HepG2 (cell line): ENCODE data around the gene CHKA. TPM values are rescaled to one million over a fixed set of nuclear protein-coding genes. Genes with fewer than 3 reads are reported as not detected.

Experiments used
- AKAP8 ChIP-seq: sonication (generic); formaldehyde crosslinking; IDR thresholded peaks from 2 replicates; pipeline ENCODE4 v1.5.1; 2020; ENCODE audit warnings: mild to moderate bottlenecking, missing genetic modification reagents
- ASH2L ChIP-seq: fragments of 300-600, 200-600 bp; sonication (generic); IDR thresholded peaks from 2 replicates; pipeline ENCODE4 v1.7.0; 2017; ENCODE audit warnings: low read depth, mild to moderate bottlenecking, moderate library complexity, mixed read lengths, low read length; ENCODE audit not compliant: insufficient read length
- DR1 ChIP-seq: sonication (generic); formaldehyde crosslinking; IDR thresholded peaks from 2 replicates; pipeline ENCODE4 v1.8.0; 2021; ENCODE audit warnings: mild to moderate bottlenecking, missing genetic modification reagents, inconsistent platforms
- HDAC1 ChIP-seq: sonication (generic); formaldehyde crosslinking; IDR thresholded peaks from 2 replicates; pipeline ENCODE4 v1.5.1; 2020; ENCODE audit warnings: mild to moderate bottlenecking, missing genetic modification reagents
- HDAC6 ChIP-seq: fragments of 200-600 bp; sonication (generic); IDR thresholded peaks from 2 replicates; pipeline ENCODE4 v1.7.0; 2017; ENCODE audit warnings: mild to moderate bottlenecking, antibody characterized with exemption, low read length, low read depth
- HNRNPLL ChIP-seq: fragments of 200-400 bp; formaldehyde crosslinking; IDR thresholded peaks from 2 replicates; pipeline ENCODE4 v1.6.1; 2017; ENCODE audit warnings: mild to moderate bottlenecking, low read depth, low read length; ENCODE audit not compliant: poor library complexity, severe bottlenecking
- MAF1 ChIP-seq: sonication (generic); formaldehyde crosslinking; IDR thresholded peaks from 2 replicates; pipeline ENCODE4 v1.5.0; 2020; ENCODE audit warnings: missing genetic modification reagents, borderline replicate concordance
- RFX1 ChIP-seq: fragments of 450-650 bp; IDR thresholded peaks from 2 replicates; pipeline ENCODE4 v1.6.1; 2017
- SALL1 ChIP-seq: sonication (generic); formaldehyde crosslinking; IDR thresholded peaks from 2 replicates; pipeline ENCODE4 v1.8.0; 2022; ENCODE audit warnings: mild to moderate bottlenecking, missing genetic modification reagents
- YEATS2 ChIP-seq: sonication (generic); formaldehyde crosslinking; IDR thresholded peaks from 2 replicates; pipeline ENCODE4 v1.4.0; 2020; ENCODE audit warnings: missing genetic modification reagents, borderline replicate concordance
- ZNF547 ChIP-seq: sonication (generic); formaldehyde crosslinking; IDR thresholded peaks from 2 replicates; pipeline ENCODE4 v1.5.1; 2020; ENCODE audit warnings: mild to moderate bottlenecking, missing genetic modification reagents
- polyA plus RNA-seq, 8 experiments: library from polyadenylated mRNA; depleted of rRNA in 3 of 8; stranded (reverse) in 7 of 8; unstranded in 1 of 8; fragments of >200 nt; fragmentation: Illumina TruSeq in 4 of 8; extraction: Trizol in 4 of 8; gene quantifications; 2 replicates each; pipeline versions ENCODE4 v1.2.1 to v1.2.3, GENCODE V29; 2011 to 2016; ENCODE audit warnings: low read depth in 4 of 8, missing spikeins in 1 of 8, mixed read lengths in 1 of 8; ENCODE audit not compliant: insufficient read depth in 1 of 8
- total RNA-seq, 5 experiments: library from RNA; depleted of rRNA; stranded (reverse); fragments of >200 nt; fragmentation: Illumina TruSeq; extraction: Trizol; gene quantifications; 2 replicates each; pipeline ENCODE4 v1.2.3, GENCODE V29; 2016; ENCODE audit warnings: low read depth in 1 of 5
- TF ChIP-seq, protein P1 (sequence below): sonication (generic); formaldehyde crosslinking; IDR thresholded peaks from 2 replicates; pipeline ENCODE4 v1.4.0; 2020; ENCODE audit warnings: low read depth, mild to moderate bottlenecking, missing genetic modification reagents
- TF ChIP-seq, protein P2 (sequence below): sonication (generic); formaldehyde crosslinking; IDR thresholded peaks from 2 replicates; pipeline ENCODE4 v1.8.1; 2023; ENCODE audit warnings: mild to moderate bottlenecking, missing genetic modification reagents
- TF ChIP-seq, protein P3 (sequence below): sonication (generic); formaldehyde crosslinking; IDR thresholded peaks from 2 replicates; pipeline ENCODE4 v1.4.0; 2020; ENCODE audit warnings: missing genetic modification reagents
- TF ChIP-seq, protein P4 (sequence below): sonication (generic); formaldehyde crosslinking; IDR thresholded peaks from 2 replicates; pipeline ENCODE4 v1.4.0; 2020; ENCODE audit warnings: low read depth, mild to moderate bottlenecking, missing genetic modification reagents
- TF ChIP-seq, protein P5 (sequence below): IDR thresholded peaks from 2 replicates; pipeline ENCODE4 v1.6.1; 2016; ENCODE audit warnings: missing genetic modification reagents, missing compliant biosample characterization
- TF ChIP-seq, protein P6 (sequence below): sonication (generic); formaldehyde crosslinking; IDR thresholded peaks from 2 replicates; pipeline ENCODE4 v1.4.0; 2020; ENCODE audit warnings: missing genetic modification reagents, mild to moderate bottlenecking, borderline replicate concordance

Gene CHKA
- total and polyA plus RNA-seq, 2 of the 13 experiments (the other 11 are each of a cell fraction or from before 2014, with no cell fraction given), result 71.6 to 92.7 TPM

DNA sequence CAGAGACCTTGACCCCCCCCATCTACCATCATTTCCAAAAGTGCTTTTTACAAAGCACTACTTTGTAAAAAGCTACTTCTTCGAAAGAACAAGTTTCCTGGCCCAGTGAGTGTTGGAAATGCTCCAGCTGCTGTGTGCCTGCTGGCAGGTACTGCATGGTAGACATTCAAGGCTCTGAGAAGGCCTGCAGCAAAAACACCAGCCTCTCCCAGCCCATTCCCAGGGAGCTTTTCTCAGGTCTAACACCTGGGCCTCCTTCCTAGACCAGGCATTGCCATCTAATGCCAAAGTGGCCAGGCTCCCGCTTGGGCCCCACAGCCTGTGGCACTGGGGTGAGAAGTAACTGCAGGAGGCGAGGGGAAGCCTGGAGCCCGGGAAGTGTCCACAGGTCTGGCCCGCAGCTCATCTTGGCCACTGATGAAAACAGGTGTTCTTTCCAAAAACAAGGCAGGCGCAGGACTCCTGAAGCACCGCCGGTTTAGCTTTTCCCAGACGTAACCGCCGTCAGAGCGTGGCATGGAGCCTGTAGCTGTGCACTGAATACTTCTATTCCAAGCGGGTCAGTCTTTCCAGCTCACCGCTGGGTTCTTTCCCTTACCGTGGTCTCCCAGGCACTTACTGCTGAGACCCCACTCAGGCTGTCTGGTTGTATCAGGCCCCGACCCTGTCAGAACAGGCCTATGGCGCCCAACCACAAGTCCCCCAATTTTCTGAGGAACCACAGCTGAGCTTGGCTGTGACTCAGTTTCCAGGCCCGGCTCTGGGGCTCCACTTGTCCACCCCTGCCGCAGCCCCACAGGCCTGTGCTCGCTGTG, 83.6 kb downstream of the CHKA start (continued):
- TF ChIP-seq, protein P1, sequence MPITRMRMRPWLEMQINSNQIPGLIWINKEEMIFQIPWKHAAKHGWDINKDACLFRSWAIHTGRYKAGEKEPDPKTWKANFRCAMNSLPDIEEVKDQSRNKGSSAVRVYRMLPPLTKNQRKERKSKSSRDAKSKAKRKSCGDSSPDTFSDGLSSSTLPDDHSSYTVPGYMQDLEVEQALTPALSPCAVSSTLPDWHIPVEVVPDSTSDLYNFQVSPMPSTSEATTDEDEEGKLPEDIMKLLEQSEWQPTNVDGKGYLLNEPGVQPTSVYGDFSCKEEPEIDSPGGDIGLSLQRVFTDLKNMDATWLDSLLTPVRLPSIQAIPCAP (CRISPR knock-in tag), result no peak
- TF ChIP-seq, protein P2, sequence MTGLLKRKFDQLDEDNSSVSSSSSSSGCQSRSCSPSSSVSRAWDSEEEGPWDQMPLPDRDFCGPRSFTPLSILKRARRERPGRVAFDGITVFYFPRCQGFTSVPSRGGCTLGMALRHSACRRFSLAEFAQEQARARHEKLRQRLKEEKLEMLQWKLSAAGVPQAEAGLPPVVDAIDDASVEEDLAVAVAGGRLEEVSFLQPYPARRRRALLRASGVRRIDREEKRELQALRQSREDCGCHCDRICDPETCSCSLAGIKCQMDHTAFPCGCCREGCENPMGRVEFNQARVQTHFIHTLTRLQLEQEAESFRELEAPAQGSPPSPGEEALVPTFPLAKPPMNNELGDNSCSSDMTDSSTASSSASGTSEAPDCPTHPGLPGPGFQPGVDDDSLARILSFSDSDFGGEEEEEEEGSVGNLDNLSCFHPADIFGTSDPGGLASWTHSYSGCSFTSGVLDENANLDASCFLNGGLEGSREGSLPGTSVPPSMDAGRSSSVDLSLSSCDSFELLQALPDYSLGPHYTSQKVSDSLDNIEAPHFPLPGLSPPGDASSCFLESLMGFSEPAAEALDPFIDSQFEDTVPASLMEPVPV (CRISPR knock-in tag), result peak; percentile 30; the same call in 1 of the 2 replicates
- TF ChIP-seq AKAP8 (CRISPR knock-in tag) (no peak), YEATS2 (CRISPR knock-in tag) (no peak), DR1 (no peak), ZNF547 (CRISPR knock-in tag) (0 out of 2 replicates have a peak, but pooled peaks have one; percentile 1), HDAC6 (no peak), SALL1 (CRISPR knock-in tag) (no peak), MAF1 (CRISPR knock-in tag) (no peak), HNRNPLL (peak; percentile 20), HDAC1 (no peak), ASH2L (peak; percentile 86), RFX1 (no peak)
- TF ChIP-seq, protein P3, sequence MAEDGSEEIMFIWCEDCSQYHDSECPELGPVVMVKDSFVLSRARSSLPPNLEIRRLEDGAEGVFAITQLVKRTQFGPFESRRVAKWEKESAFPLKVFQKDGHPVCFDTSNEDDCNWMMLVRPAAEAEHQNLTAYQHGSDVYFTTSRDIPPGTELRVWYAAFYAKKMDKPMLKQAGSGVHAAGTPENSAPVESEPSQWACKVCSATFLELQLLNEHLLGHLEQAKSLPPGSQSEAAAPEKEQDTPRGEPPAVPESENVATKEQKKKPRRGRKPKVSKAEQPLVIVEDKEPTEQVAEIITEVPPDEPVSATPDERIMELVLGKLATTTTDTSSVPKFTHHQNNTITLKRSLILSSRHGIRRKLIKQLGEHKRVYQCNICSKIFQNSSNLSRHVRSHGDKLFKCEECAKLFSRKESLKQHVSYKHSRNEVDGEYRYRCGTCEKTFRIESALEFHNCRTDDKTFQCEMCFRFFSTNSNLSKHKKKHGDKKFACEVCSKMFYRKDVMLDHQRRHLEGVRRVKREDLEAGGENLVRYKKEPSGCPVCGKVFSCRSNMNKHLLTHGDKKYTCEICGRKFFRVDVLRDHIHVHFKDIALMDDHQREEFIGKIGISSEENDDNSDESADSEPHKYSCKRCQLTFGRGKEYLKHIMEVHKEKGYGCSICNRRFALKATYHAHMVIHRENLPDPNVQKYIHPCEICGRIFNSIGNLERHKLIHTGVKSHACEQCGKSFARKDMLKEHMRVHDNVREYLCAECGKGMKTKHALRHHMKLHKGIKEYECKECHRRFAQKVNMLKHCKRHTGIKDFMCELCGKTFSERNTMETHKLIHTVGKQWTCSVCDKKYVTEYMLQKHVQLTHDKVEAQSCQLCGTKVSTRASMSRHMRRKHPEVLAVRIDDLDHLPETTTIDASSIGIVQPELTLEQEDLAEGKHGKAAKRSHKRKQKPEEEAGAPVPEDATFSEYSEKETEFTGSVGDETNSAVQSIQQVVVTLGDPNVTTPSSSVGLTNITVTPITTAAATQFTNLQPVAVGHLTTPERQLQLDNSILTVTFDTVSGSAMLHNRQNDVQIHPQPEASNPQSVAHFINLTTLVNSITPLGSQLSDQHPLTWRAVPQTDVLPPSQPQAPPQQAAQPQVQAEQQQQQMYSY (CRISPR knock-in tag), result no peak
- TF ChIP-seq, protein P4, sequence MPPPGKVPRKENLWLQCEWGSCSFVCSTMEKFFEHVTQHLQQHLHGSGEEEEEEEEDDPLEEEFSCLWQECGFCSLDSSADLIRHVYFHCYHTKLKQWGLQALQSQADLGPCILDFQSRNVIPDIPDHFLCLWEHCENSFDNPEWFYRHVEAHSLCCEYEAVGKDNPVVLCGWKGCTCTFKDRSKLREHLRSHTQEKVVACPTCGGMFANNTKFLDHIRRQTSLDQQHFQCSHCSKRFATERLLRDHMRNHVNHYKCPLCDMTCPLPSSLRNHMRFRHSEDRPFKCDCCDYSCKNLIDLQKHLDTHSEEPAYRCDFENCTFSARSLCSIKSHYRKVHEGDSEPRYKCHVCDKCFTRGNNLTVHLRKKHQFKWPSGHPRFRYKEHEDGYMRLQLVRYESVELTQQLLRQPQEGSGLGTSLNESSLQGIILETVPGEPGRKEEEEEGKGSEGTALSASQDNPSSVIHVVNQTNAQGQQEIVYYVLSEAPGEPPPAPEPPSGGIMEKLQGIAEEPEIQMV (CRISPR knock-in tag), result no peak
- TF ChIP-seq, protein P5, sequence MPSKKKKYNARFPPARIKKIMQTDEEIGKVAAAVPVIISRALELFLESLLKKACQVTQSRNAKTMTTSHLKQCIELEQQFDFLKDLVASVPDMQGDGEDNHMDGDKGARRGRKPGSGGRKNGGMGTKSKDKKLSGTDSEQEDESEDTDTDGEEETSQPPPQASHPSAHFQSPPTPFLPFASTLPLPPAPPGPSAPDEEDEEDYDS, result no peak
- TF ChIP-seq, protein P6, sequence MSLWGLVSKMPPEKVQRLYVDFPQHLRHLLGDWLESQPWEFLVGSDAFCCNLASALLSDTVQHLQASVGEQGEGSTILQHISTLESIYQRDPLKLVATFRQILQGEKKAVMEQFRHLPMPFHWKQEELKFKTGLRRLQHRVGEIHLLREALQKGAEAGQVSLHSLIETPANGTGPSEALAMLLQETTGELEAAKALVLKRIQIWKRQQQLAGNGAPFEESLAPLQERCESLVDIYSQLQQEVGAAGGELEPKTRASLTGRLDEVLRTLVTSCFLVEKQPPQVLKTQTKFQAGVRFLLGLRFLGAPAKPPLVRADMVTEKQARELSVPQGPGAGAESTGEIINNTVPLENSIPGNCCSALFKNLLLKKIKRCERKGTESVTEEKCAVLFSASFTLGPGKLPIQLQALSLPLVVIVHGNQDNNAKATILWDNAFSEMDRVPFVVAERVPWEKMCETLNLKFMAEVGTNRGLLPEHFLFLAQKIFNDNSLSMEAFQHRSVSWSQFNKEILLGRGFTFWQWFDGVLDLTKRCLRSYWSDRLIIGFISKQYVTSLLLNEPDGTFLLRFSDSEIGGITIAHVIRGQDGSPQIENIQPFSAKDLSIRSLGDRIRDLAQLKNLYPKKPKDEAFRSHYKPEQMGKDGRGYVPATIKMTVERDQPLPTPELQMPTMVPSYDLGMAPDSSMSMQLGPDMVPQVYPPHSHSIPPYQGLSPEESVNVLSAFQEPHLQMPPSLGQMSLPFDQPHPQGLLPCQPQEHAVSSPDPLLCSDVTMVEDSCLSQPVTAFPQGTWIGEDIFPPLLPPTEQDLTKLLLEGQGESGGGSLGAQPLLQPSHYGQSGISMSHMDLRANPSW (CRISPR knock-in tag), result no peak
